ENCODE results near the gene CENPI.

GRCh38 chrX:101057093-101057714 is 40.8 kb upstream of the CENPI start:
- no peak for TF ChIP-seq EP300 (IDR thresholded peaks at IDR 0.05)
- no peak for TF ChIP-seq POLR2A (IDR thresholded peaks at IDR 0.05; ENCODE audit: low read depth)

Data from esophagus muscularis mucosa (tissue), 2 donors.